ENCODE data around the gene MBD5.

Gene MBD5

DNA sequence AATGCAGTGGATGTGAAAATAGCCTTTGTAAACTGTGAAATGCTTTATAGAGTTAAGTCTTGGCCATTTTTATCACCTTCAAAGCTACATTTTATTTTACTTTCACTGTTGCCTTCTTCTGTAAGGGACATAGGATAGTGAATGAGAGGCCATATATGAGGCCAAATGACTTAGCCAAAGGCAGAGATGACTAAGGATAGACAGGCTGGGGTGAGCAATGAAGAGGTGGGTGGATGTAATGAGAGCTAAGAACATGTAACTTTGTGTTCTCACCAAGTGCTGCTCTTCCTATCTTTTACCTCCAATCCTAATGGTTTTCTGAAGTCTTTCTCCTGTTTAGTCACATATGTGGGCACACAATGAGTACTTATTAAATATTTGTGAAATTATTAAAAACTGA, 101.9 kb downstream of the MBD5 start:
- TF ChIP-seq, protein P1, sequence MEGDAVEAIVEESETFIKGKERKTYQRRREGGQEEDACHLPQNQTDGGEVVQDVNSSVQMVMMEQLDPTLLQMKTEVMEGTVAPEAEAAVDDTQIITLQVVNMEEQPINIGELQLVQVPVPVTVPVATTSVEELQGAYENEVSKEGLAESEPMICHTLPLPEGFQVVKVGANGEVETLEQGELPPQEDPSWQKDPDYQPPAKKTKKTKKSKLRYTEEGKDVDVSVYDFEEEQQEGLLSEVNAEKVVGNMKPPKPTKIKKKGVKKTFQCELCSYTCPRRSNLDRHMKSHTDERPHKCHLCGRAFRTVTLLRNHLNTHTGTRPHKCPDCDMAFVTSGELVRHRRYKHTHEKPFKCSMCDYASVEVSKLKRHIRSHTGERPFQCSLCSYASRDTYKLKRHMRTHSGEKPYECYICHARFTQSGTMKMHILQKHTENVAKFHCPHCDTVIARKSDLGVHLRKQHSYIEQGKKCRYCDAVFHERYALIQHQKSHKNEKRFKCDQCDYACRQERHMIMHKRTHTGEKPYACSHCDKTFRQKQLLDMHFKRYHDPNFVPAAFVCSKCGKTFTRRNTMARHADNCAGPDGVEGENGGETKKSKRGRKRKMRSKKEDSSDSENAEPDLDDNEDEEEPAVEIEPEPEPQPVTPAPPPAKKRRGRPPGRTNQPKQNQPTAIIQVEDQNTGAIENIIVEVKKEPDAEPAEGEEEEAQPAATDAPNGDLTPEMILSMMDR (conservative IDR thresholded peaks at IDR 0.05), result no peak
- TF ChIP-seq ZFX (IDR thresholded peaks at IDR 0.05), result no peak
- no peak overlapping the region for H3K27ac ChIP-seq

DNA sequence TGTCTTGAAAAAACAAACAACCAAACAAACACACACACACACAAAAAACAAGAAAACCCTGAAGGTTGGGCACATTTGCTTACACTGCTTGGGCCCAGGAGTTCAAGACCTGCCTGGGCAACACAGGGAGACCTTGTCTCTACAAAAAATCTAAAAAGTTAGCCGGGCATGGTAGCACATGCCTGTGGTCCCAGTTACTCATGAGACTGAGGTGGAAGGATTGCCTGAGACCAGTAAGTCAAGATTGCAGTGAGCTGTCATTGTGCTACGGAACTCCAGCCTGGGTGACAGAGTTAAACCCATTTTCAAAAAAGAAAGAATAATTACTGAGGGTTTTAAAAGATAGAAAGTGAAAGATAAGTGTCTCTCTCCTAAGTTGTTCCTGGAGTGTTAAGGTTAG, 103.4 kb downstream of the MBD5 start:
- H3K27ac ChIP-seq, result no peak overlapping the region
- no peak for TF ChIP-seq ZFX (IDR thresholded peaks at IDR 0.05)

DNA sequence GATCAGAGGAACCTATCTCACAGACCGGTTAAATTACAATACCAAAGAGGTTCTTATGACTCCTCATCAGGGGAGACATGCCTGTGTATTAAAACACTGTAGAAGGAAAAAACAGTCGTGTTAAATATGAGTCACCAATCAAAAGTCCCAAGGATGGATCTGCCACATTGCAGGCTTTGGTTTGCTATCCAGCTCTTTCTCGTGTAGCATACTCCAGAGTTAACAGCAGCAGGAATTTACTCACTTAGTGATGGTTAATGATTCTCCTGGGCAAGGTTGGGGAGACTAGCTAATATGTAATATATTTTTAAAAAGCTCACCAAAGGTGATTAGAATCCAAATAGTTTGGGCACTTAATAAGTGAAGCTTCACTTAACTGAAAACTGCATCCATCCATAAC, 109.7 kb downstream of the MBD5 start:
- TF ChIP-seq, protein P1 (conservative IDR thresholded peaks at IDR 0.05), result no peak
- no peak for TF ChIP-seq ZFX (IDR thresholded peaks at IDR 0.05)

DNA sequence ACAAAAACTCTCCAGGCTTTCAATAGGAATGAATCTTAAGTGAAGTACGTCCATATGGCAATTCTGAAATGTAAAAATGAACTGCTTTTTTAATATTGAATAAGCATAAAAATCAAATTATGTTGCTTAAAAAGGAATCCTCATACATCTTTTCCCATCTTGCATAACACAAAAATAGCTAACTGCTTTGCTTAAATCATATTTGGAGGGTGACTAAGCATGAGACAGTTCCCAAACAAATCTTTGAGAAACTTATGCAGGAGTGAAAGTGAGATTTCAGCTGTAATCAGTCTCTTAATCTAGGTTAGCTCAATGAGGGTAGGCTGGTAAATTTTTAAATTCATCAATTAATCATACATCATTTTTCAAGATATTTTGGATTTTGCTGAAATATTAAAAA, 111.5 kb downstream of the MBD5 start:
- TF ChIP-seq, protein P1 (conservative IDR thresholded peaks at IDR 0.05), result no peak
- no peak for TF ChIP-seq ZFX (IDR thresholded peaks at IDR 0.05)
- H3K27ac ChIP-seq, result no peak overlapping the region

More for the DNA sequence above, 109.7 kb downstream of the MBD5 start:
- H3K27ac ChIP-seq, result no peak overlapping the region

DNA sequence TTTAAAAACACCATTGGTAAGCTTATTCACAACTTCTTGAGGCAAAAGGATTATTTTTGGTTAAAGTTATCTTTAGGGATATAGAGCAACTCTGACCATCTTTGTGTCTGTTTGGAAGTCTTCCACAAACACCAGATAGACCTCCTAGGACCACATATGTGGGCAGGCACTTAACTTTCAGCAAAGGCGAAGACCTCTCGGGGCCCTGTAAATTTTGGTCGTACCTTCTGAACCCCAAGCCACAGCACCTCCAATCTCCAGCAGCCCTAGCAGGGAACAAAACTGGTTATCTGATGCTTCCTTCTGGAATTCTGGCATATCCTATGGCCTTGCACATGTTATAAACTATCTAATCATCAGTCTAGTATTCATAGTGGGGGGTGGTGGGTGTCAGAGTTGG, 114.8 kb downstream of the MBD5 start:
- H3K27ac ChIP-seq, result no peak overlapping the region
- no peak for TF ChIP-seq ZFX (IDR thresholded peaks at IDR 0.05)
- TF ChIP-seq, protein P1 (conservative IDR thresholded peaks at IDR 0.05), result no peak

DNA sequence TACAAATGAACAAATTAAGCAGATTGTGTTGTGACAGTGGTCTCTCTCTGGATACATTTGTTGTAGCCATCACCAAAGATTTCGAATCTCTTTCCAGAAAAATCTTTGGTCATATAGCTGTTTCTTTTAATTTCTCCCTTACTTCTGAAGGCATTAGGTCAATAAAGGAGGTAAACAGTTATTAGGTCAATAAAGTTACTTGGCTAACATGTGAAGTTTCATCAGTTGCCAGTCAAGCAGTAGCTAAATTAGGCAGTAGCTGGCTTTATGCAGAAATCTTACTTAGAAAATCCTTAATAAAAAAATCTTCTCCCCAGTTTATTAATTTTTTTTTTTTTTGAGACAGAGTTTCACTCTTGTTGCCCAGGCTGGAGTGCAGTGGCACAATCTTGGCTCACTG, 115.5 kb downstream of the MBD5 start:
- H3K27ac ChIP-seq, result no peak overlapping the region
- no peak for TF ChIP-seq ZFX (IDR thresholded peaks at IDR 0.05)
- TF ChIP-seq, protein P1 (conservative IDR thresholded peaks at IDR 0.05), result no peak

DNA sequence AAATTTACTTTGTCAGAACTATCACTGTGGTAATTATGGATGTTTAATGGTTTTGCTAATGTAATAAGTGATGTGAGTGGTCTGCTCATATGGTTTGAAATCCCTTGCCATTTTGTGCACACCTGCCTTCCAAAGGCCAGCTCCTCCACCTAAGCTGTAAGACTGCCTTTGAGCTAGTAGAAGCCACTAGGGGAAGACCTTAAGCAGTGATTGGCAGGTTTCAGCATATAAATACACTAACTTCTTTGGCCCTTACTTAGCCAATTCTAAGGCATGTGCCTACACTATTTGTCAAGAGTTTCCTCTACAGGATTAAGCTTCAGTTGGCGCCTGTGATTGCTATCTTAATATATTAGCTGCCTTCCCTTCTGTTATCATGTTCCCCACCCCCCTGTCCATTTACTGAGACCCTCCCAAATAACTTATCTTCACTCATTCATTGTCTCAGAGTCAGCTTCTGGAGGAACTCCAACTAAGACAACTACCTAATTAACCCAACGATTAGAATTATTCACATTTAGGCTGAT, 141.1 kb downstream of the MBD5 start:
- TF ChIP-seq ZFX (IDR thresholded peaks at IDR 0.05), result no peak
- TF ChIP-seq, protein P1 (conservative IDR thresholded peaks at IDR 0.05), result no peak
- no peak overlapping the region for H3K27ac ChIP-seq

DNA sequence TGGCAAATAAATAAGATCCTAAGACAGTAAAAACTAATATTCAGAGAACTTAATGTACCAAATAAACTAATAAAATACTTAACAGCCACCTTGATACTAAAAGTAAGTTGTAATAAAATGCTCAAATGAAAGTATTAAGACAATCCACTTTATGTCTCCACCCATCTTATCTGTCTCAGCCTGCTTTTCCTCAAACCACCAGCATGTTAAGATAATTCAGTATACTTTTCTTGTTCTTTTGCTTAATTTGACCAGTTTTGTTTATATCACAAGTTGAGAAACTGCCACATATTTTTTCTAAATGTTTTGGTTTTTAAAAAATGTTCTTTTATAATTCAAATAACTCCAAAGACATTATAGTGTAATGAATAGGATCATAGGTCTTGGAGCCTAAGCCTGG, 142.0 kb downstream of the MBD5 start:
- no peak overlapping the region for H3K27ac ChIP-seq
- TF ChIP-seq ZFX (IDR thresholded peaks at IDR 0.05), result no peak
- TF ChIP-seq, protein P1 (conservative IDR thresholded peaks at IDR 0.05), result no peak
